HepG2 (cell line): ENCODE measurements around the gene FLT3LG. TPM values are rescaled to one million over a fixed set of nuclear protein-coding genes. Genes with fewer than 3 reads are reported as not detected.

Experiments
- AFF4 ChIP-seq: sonication (generic); formaldehyde crosslinking; IDR thresholded peaks from 2 replicates; pipeline ENCODE4 v1.4.0; 2020; ENCODE audit warnings: missing genetic modification reagents
- ATF1 ChIP-seq: IDR thresholded peaks from 2 replicates; pipeline ENCODE4 v1.6.1; 2016; ENCODE audit warnings: mild to moderate bottlenecking, control low read depth
- FIP1L1 ChIP-seq: fragments of 200-400 bp; formaldehyde crosslinking; IDR thresholded peaks from 2 replicates; pipeline ENCODE4 v1.6.1; 2018; ENCODE audit warnings: low read depth, mild to moderate bottlenecking, low read length, moderate library complexity, borderline replicate concordance; ENCODE audit not compliant: insufficient read depth
- FOSL2 ChIP-seq: sonication (generic); formaldehyde crosslinking; IDR thresholded peaks from 2 replicates; pipeline ENCODE4 v1.4.0; 2020; ENCODE audit warnings: missing genetic modification reagents
- FOXP4 ChIP-seq: sonication (generic); formaldehyde crosslinking; IDR thresholded peaks from 2 replicates; pipeline ENCODE4 v1.4.0; 2020; ENCODE audit warnings: missing genetic modification reagents
- GMEB1 ChIP-seq: sonication (generic); formaldehyde crosslinking; IDR thresholded peaks from 2 replicates; pipeline ENCODE4 v1.5.1; 2020; ENCODE audit warnings: missing genetic modification reagents, mild to moderate bottlenecking, borderline replicate concordance
- JUNB ChIP-seq: sonication (generic); formaldehyde crosslinking; IDR thresholded peaks from 2 replicates; pipeline ENCODE4 v1.8.0; 2022; ENCODE audit warnings: missing genetic modification reagents, mild to moderate bottlenecking, borderline replicate concordance
- MAX ChIP-seq: IDR thresholded peaks from 2 replicates; pipeline ENCODE4 v1.6.1; 2012; ENCODE audit warnings: inconsistent platforms
- MBD4 ChIP-seq: IDR thresholded peaks from 2 replicates; pipeline ENCODE4 v1.6.1; 2012; ENCODE audit warnings: low read length, inconsistent platforms, borderline replicate concordance
- RBM39 ChIP-seq: fragments of 200-400 bp; formaldehyde crosslinking; IDR thresholded peaks from one replicate; pipeline ENCODE4 v1.6.1; 2018; ENCODE audit warnings: antibody characterized with exemption, mild to moderate bottlenecking, low read depth, low read length; ENCODE audit not compliant: poor library complexity, severe bottlenecking
- SMC3 ChIP-seq: IDR thresholded peaks from 2 replicates; pipeline ENCODE4 v1.6.1; 2011; ENCODE audit warnings: low read length, improper control_type of control experiment
- ZEB1 ChIP-seq: IDR thresholded peaks from 2 replicates; pipeline ENCODE4 v1.6.1; 2012; ENCODE audit warnings: mild to moderate bottlenecking, low read depth, inconsistent platforms; ENCODE audit not compliant: insufficient replicate concordance
- ZNF260 ChIP-seq: sonication (generic); formaldehyde crosslinking; IDR thresholded peaks from 2 replicates; pipeline ENCODE4 v1.4.0; 2020; ENCODE audit warnings: missing genetic modification reagents, low read depth, mild to moderate bottlenecking, borderline replicate concordance
- ZNF264 ChIP-seq: sonication (generic); formaldehyde crosslinking; IDR thresholded peaks from 2 replicates; pipeline ENCODE4 v1.4.0; 2020; ENCODE audit warnings: missing genetic modification reagents
- ZNF747 ChIP-seq: sonication (generic); formaldehyde crosslinking; IDR thresholded peaks from 2 replicates; pipeline ENCODE4 v1.8.1; 2023; ENCODE audit warnings: missing genetic modification reagents, mild to moderate bottlenecking, borderline replicate concordance
- ZSCAN9 ChIP-seq: IDR thresholded peaks from 2 replicates; pipeline ENCODE4 v1.6.1; 2016; ENCODE audit warnings: borderline replicate concordance
- ZUFSP ChIP-seq: sonication (generic); formaldehyde crosslinking; IDR thresholded peaks from 2 replicates; pipeline ENCODE4 v1.9.0; 2021; ENCODE audit warnings: missing genetic modification reagents, mild to moderate bottlenecking, borderline replicate concordance
- polyA plus RNA-seq, 8 experiments: library from polyadenylated mRNA; depleted of rRNA in 3 of 8; stranded (reverse) in 7 of 8; unstranded in 1 of 8; fragments of >200 nt; fragmentation: Illumina TruSeq in 4 of 8; extraction: Trizol in 4 of 8; gene quantifications; 2 replicates each; pipeline versions ENCODE4 v1.2.1 to v1.2.3, GENCODE V29; 2011 to 2016; ENCODE audit warnings: low read depth in 4 of 8, missing spikeins in 1 of 8, mixed read lengths in 1 of 8; ENCODE audit not compliant: insufficient read depth in 1 of 8
- total RNA-seq, 5 experiments: library from RNA; depleted of rRNA; stranded (reverse); fragments of >200 nt; fragmentation: Illumina TruSeq; extraction: Trizol; gene quantifications; 2 replicates each; pipeline ENCODE4 v1.2.3, GENCODE V29; 2016; ENCODE audit warnings: low read depth in 1 of 5

Gene FLT3LG
- total and polyA plus RNA-seq, 2 of the 13 experiments (the other 11 are each of a cell fraction or from before 2014, with no cell fraction given): 1.5 to 2.6 TPM

- TF ChIP-seq FOXP4 (CRISPR knock-in tag) (no peak), FIP1L1 (no peak), ZNF747 (CRISPR knock-in tag) (no peak), ZNF264 (CRISPR knock-in tag) (no peak), AFF4 (CRISPR knock-in tag) (0 out of 2 replicates have a peak, but pooled peaks have one; percentile 77), GMEB1 (CRISPR knock-in tag) (no peak), ZUFSP (CRISPR knock-in tag) (no peak), MAX (peak; percentile 54), ATF1 (CRISPR knock-in tag) (no peak), FOSL2 (CRISPR knock-in tag) (0 out of 2 replicates have a peak, but pooled peaks have one; percentile 17), ZNF260 (no peak), MBD4 (no peak), ZEB1 (no peak), ZSCAN9 (CRISPR knock-in tag) (no peak), RBM39 (peak; percentile 46), JUNB (CRISPR knock-in tag) (no peak), SMC3 (no peak)
These were observed 15.7 kb downstream of the FLT3LG start (continued) for GRCh38 chr19:49489601-49490167.
